HG02943 (cell line): ENCODE measurements around the gene AKT1S1.
A peak's percentile ranks its signal among the peaks of the same experiment; 100 is the strongest.

Experiments used
- ATAC-seq: cut with Tn5 transposase; IDR thresholded peaks from one replicate; pipeline ENCODE4 v1.9.1; 2021; ENCODE audit warnings: mild to moderate bottlenecking, low read depth, moderate library complexity; ENCODE audit not compliant: unreplicated experiment

Gene AKT1S1

GRCh38 chr19:49857061-49857837, 19.9 kb downstream of the AKT1S1 start:
- ATAC-seq: no peak

- ATAC-seq: no peak
Measured at GRCh38 chr19:49856574-49857021, 20.6 kb downstream of the AKT1S1 start.

- ATAC-seq: no peak
Measured at GRCh38 chr19:49855676-49856573, 21.2 kb downstream of the AKT1S1 start.

- ATAC-seq: no peak
Measured at GRCh38 chr19:49855277-49855675, 21.9 kb downstream of the AKT1S1 start.

- ATAC-seq: no peak
Measured at GRCh38 chr19:49854378-49855263, 22.5 kb downstream of the AKT1S1 start.

GRCh38 chr19:49853852-49854377, 23.2 kb downstream of the AKT1S1 start:
- ATAC-seq: no peak

- ATAC-seq: no peak
Measured at GRCh38 chr19:49852631-49853126, 24.5 kb downstream of the AKT1S1 start.

- peak; percentile 7 for ATAC-seq
Measured at GRCh38 chr19:49851456-49852259, 25.5 kb downstream of the AKT1S1 start.

GRCh38 chr19:49850487-49851342, 26.4 kb downstream of the AKT1S1 start, which contains the start of gene PTOV1:
Gene PTOV1 (plus strand): TSS chr19:49851159.
- peak; percentile 64 for ATAC-seq

- no peak for ATAC-seq
Measured at GRCh38 chr19:49850221-49850486, 27.0 kb downstream of the AKT1S1 start.

- no peak for ATAC-seq
Measured at GRCh38 chr19:49849433-49850220, 27.5 kb downstream of the AKT1S1 start.

- no peak for ATAC-seq
Measured at GRCh38 chr19:49848938-49849337, 28.2 kb downstream of the AKT1S1 start.

- ATAC-seq: no peak
Measured at GRCh38 chr19:49847731-49848696, 29.1 kb downstream of the AKT1S1 start.

- no peak for ATAC-seq
Measured at GRCh38 chr19:49846408-49846807, 30.7 kb downstream of the AKT1S1 start.

- no peak for ATAC-seq
Measured at GRCh38 chr19:49845414-49845813, 31.7 kb downstream of the AKT1S1 start.
